ENCODE measurements around the gene IRF9.

GRCh38 chr14:24113379-24113800 is 47.7 kb upstream of the IRF9 start:
- TF ChIP-seq CTCF (IDR thresholded peaks at IDR 0.05), result no peak
- no peak for TF ChIP-seq POLR2AphosphoS5 (IDR thresholded peaks at IDR 0.05)

All from breast epithelium (tissue), 3 donors.